Measurements from ENCODE around the gene DHX36.

GRCh38 chr3:154235330-154235729 lies 89.0 kb downstream of the DHX36 start:
- TF ChIP-seq CTCF (IDR thresholded peaks at IDR 0.05) (no peak), EZH2phosphoT487 (IDR thresholded peaks at IDR 0.05) (no peak), EZH2 (IDR thresholded peaks at IDR 0.05) (no peak)

Measured in neural progenitor cell (in vitro differentiated cells).